H1 (cell line): ENCODE results near the gene MRPL9. TPM values are rescaled to one million over a fixed set of nuclear protein-coding genes. Genes with fewer than 3 reads are reported as not detected.

Source experiments
- CTCF ChIA-PET: fragments of 300-600 bp; sonication (Branson Sonifier 250); formaldehyde crosslinking; loops from one replicate; lab custom pipeline; 2021; ENCODE audit not compliant: partially characterized antibody; lab: Charles Lee
- POLR2A ChIA-PET: fragments of 300-600 bp; sonication (Branson Sonifier 250); formaldehyde crosslinking; loops from one replicate; lab custom pipeline; 2021; ENCODE audit warnings: inconsistent platforms; ENCODE audit not compliant: partially characterized antibody; lab: Charles Lee
- DNase-seq, 2 experiments: peaks; one replicate each; pipeline versions ENCODE4 v3.0.0 to v3.0.0-alpha.2; 2010 to 2022; ENCODE audit warnings: low spot score in 2 of 2, low read depth in 1 of 2, mixed read lengths in 1 of 2
- FAIRE-seq: peaks from 2 replicates; lab custom pipeline; 2011; peaks lifted over from hg19 to GRCh38; lab: Jason Lieb, UNC
- H2AFZ ChIP-seq: 2 replicates; pipeline ENCODE4 v1.8.1; 2012; ENCODE audit warnings: low read length, inconsistent platforms
- H2AK5ac ChIP-seq: 2 replicates; pipeline ENCODE4 v1.6.1; 2013; ENCODE audit warnings: low read depth, low read length
- H2BK120ac ChIP-seq: replicated peaks from 2 replicates; pipeline ENCODE3; 2013; ENCODE audit warnings: low read depth, low read length, inconsistent platforms
- H2BK12ac ChIP-seq: 2 replicates; pipeline ENCODE4 v1.6.1; 2013; ENCODE audit warnings: low read depth, low read length
- H2BK15ac ChIP-seq: 2 replicates; pipeline ENCODE4 v1.6.1; 2013; ENCODE audit warnings: low read length
- H2BK20ac ChIP-seq: 2 replicates; pipeline ENCODE4 v1.6.1; 2013; ENCODE audit warnings: low read length
- H2BK5ac ChIP-seq: 2 replicates; pipeline ENCODE4 v1.6.1; 2013; ENCODE audit warnings: low read depth, low read length
- H3K14ac ChIP-seq: 2 replicates; pipeline ENCODE4 v1.6.1; 2013; ENCODE audit warnings: inconsistent platforms; ENCODE audit not compliant: insufficient read length
- H3K18ac ChIP-seq: 2 replicates; pipeline ENCODE4 v1.6.1; 2013; ENCODE audit warnings: low read length; ENCODE audit errors: extremely low read depth
- H3K23ac ChIP-seq: 2 replicates; pipeline ENCODE4 v1.6.1; 2013; ENCODE audit warnings: inconsistent platforms; ENCODE audit not compliant: insufficient read length
- H3K23me2 ChIP-seq: 2 replicates; pipeline ENCODE4 v1.6.1; 2013; ENCODE audit warnings: low read depth, low read length
- H3K27ac ChIP-seq: 2 replicates; pipeline ENCODE4 v1.6.1; 2011; ENCODE audit warnings: low read depth, low read length, inconsistent platforms
- H3K27me3 ChIP-seq, 4 experiments: replicated peaks in 1 of 4; 1 replicate in 1 of 4; 2 replicates in 3 of 4; pipeline versions ENCODE4 v1.6.1 to v1.8.1; 2011 to 2013; ENCODE audit warnings: low read length in 3 of 4, mild to moderate bottlenecking in 3 of 4, inconsistent platforms in 2 of 4, mixed read lengths in 2 of 4, moderate library complexity in 1 of 4; ENCODE audit not compliant: control insufficient read depth in 3 of 4, insufficient read depth in 3 of 4; ENCODE audit errors: extremely low read depth in 1 of 4
- H3K36me3 ChIP-seq, 4 experiments: 2 replicates each; pipeline versions ENCODE4 v1.6.1 to v1.8.1; 2011 to 2013; ENCODE audit warnings: mild to moderate bottlenecking in 4 of 4, low read length in 3 of 4, moderate library complexity in 2 of 4, control low read depth in 1 of 4, inconsistent platforms in 1 of 4; ENCODE audit not compliant: insufficient read depth in 4 of 4, control insufficient read depth in 2 of 4
- H3K4ac ChIP-seq: replicated peaks from 2 replicates; pipeline ENCODE3; 2013; ENCODE audit warnings: low read length, low read depth, mixed read lengths, inconsistent platforms; ENCODE audit not compliant: insufficient read length
- H3K4me1 ChIP-seq, 4 experiments: replicated peaks in 1 of 4; 1 replicate in 1 of 4; 2 replicates in 3 of 4; pipeline versions ENCODE4 v1.6.1 to v1.8.1; 2011 to 2013; ENCODE audit warnings: low read length in 3 of 4, inconsistent platforms in 2 of 4, mixed read lengths in 1 of 4; ENCODE audit not compliant: insufficient read depth in 4 of 4, control insufficient read depth in 3 of 4
- H3K4me2 ChIP-seq, 2 experiments: 2 replicates each; pipeline versions ENCODE4 v1.6.1 to v1.8.1; 2011 to 2013; ENCODE audit warnings: low read depth in 2 of 2, low read length in 2 of 2, control low read depth in 1 of 2, inconsistent platforms in 1 of 2, mild to moderate bottlenecking in 1 of 2; ENCODE audit not compliant: insufficient read depth in 1 of 2
- H3K4me3 ChIP-seq, 4 experiments: fragments of 200-600, 300-600 bp in 1 of 4; sonication (generic), shearing (Covaris generic), sonication (Bioruptor Twin) in 1 of 4; 2 replicates each; pipeline versions ENCODE4 v1.5.1 to v1.8.1; 2011 to 2016; ENCODE audit warnings: low read length in 4 of 4, low read depth in 3 of 4, control low read depth in 2 of 4, inconsistent platforms in 2 of 4, mild to moderate bottlenecking in 2 of 4, mixed read lengths in 1 of 4, moderate library complexity in 1 of 4; ENCODE audit not compliant: insufficient read depth in 2 of 4; ENCODE audit errors: extremely low read depth in 1 of 4
- H3K56ac ChIP-seq: replicated peaks from 2 replicates; pipeline ENCODE3; 2013; ENCODE audit warnings: low read depth, mild to moderate bottlenecking, mixed read lengths, low read length, inconsistent platforms; ENCODE audit not compliant: insufficient read length
- H3K79me1 ChIP-seq: 2 replicates; pipeline ENCODE4 v1.6.1; 2013; ENCODE audit warnings: low read depth, low read length, control low read depth
- H3K79me2 ChIP-seq, 2 experiments: 2 replicates each; pipeline versions ENCODE4 v1.6.1 to v1.8.1; 2012 to 2013; ENCODE audit warnings: low read length in 2 of 2, mild to moderate bottlenecking in 2 of 2, inconsistent platforms in 1 of 2; ENCODE audit not compliant: insufficient read depth in 2 of 2, control insufficient read depth in 1 of 2
- H3K9ac ChIP-seq, 4 experiments: replicated peaks in 1 of 4; 1 replicate in 1 of 4; 2 replicates in 3 of 4; pipeline versions ENCODE4 v1.6.1 to v1.8.1; 2011 to 2013; ENCODE audit warnings: low read depth in 3 of 4, low read length in 3 of 4, control low read depth in 2 of 4, mild to moderate bottlenecking in 2 of 4, moderate library complexity in 2 of 4, inconsistent platforms in 1 of 4; ENCODE audit errors: extremely low read depth in 1 of 4
- H3K9me3 ChIP-seq, 2 experiments: 2 replicates each; pipeline versions ENCODE4 v1.6.1 to v1.8.1; 2012 to 2013; ENCODE audit warnings: mild to moderate bottlenecking in 2 of 2, moderate library complexity in 2 of 2, control low read depth in 1 of 2, inconsistent platforms in 1 of 2, low read depth in 1 of 2, low read length in 1 of 2, mixed read lengths in 1 of 2; ENCODE audit not compliant: insufficient read depth in 2 of 2
- H4K20me1 ChIP-seq, 2 experiments: replicated peaks in 1 of 2; 2 replicates each; pipeline versions ENCODE3 to v1.8.1; 2011 to 2013; ENCODE audit warnings: inconsistent platforms in 2 of 2, low read length in 2 of 2, mild to moderate bottlenecking in 1 of 2; ENCODE audit not compliant: insufficient read depth in 2 of 2, control insufficient read depth in 1 of 2
- H4K5ac ChIP-seq: 2 replicates; pipeline ENCODE4 v1.6.1; 2013; ENCODE audit warnings: low read length, low read depth, mixed read lengths, inconsistent platforms; ENCODE audit not compliant: insufficient read length
- H4K8ac ChIP-seq: 2 replicates; pipeline ENCODE4 v1.8.0; 2013; ENCODE audit warnings: mild to moderate bottlenecking, moderate library complexity, low read length, inconsistent platforms; ENCODE audit not compliant: insufficient read depth; ENCODE audit errors: extremely low read depth
- H4K91ac ChIP-seq: replicated peaks from 2 replicates; pipeline ENCODE3; 2013; ENCODE audit warnings: low read length, mixed read lengths, inconsistent platforms; ENCODE audit not compliant: insufficient read length
- EP300 ChIP-seq, 2 experiments: IDR thresholded peaks; 1 replicate in 1 of 2; 2 replicates in 1 of 2; pipeline ENCODE4 v1.6.1; 2011 to 2012; ENCODE audit warnings: low read depth in 2 of 2, low read length in 2 of 2, mild to moderate bottlenecking in 2 of 2, borderline replicate concordance in 1 of 2, inconsistent platforms in 1 of 2, moderate library complexity in 1 of 2
- HDAC2 ChIP-seq, 2 experiments: fragments of 300-600 bp in 1 of 2; sonication (generic) in 1 of 2; IDR thresholded peaks; 2 replicates each; pipeline ENCODE4 v1.6.1; 2011 to 2012; ENCODE audit warnings: low read depth in 2 of 2, low read length in 2 of 2, mild to moderate bottlenecking in 2 of 2, moderate library complexity in 2 of 2, borderline replicate concordance in 1 of 2, inconsistent platforms in 1 of 2
- JUND ChIP-seq: IDR thresholded peaks from 2 replicates; pipeline ENCODE4 v1.6.1; 2011; ENCODE audit warnings: mild to moderate bottlenecking, improper control_type of control experiment, low read length
- KDM1A ChIP-seq: fragments of 200-600, 300-600 bp; sonication (generic); IDR thresholded peaks from 2 replicates; pipeline ENCODE4 v1.7.1; 2016; ENCODE audit warnings: mild to moderate bottlenecking, low read length, borderline replicate concordance
- PHF8 ChIP-seq: fragments of 200-600 bp; sonication (generic); conservative IDR thresholded peaks from 2 replicates; pipeline ENCODE4 v1.7.1; 2012; ENCODE audit warnings: low read depth, mild to moderate bottlenecking, inconsistent platforms, low read length, moderate library complexity
- POLR2AphosphoS5 ChIP-seq: IDR thresholded peaks from 2 replicates; pipeline ENCODE4 v1.6.1; 2011; ENCODE audit warnings: low read depth, low read length
- SP1 ChIP-seq: IDR thresholded peaks from 2 replicates; pipeline ENCODE4 v1.6.1; 2011; ENCODE audit warnings: low read depth, low read length
- SP2 ChIP-seq: IDR thresholded peaks from 2 replicates; pipeline ENCODE4 v1.6.1; 2012; ENCODE audit warnings: mild to moderate bottlenecking, low read length, inconsistent platforms
- SUZ12 ChIP-seq: fragments of 200-600 bp; sonication (generic); IDR thresholded peaks from 2 replicates; pipeline ENCODE4 v1.6.1; 2012; ENCODE audit warnings: mild to moderate bottlenecking, inconsistent platforms, low read length, moderate library complexity, mixed read lengths
- TAF1 ChIP-seq: IDR thresholded peaks from 2 replicates; pipeline ENCODE4 v1.6.1; 2011; ENCODE audit warnings: mild to moderate bottlenecking, low read depth, low read length
- TEAD4 ChIP-seq: IDR thresholded peaks from 2 replicates; pipeline ENCODE4 v1.6.1; 2012; ENCODE audit warnings: low read depth, low read length, inconsistent platforms, mixed read lengths
- ZNF274 ChIP-seq: IDR thresholded peaks from 2 replicates; pipeline ENCODE4 v1.7.0; 2012; ENCODE audit warnings: low read length, borderline replicate concordance; ENCODE audit errors: extremely low read depth
- WGBS, 2 experiments: shearing (Covaris generic) in 1 of 2; methylation state at CpG; one replicate each; pipeline versions ENCODE4 v1.1.6 to v1.1.7; 2013 to 2015; ENCODE audit warnings: low lambda C conversion rate in 2 of 2, mixed read lengths in 2 of 2, inconsistent platforms in 1 of 2, low coverage in 1 of 2, missing lambda C conversion rate in 1 of 2; ENCODE audit not compliant: insufficient replicate concordance in 2 of 2, insufficient coverage in 1 of 2, insufficient read length in 1 of 2; ENCODE audit errors: extremely low coverage in 1 of 2, missing lambda C conversion rate in 1 of 2; 5-methylcytosine and 5-hydroxymethylcytosine counted together
- polyA plus RNA-seq, 7 experiments: library from polyadenylated mRNA; depleted of rRNA in 3 of 7; stranded (reverse) in 5 of 7; unstranded in 2 of 7; fragments of >200 nt in 5 of 7; fragments of 200-250 nt in 2 of 7; gene quantifications; 1 replicate in 5 of 7; 2 replicates in 1 of 7; 4 replicates in 1 of 7; pipeline versions ENCODE4 v1.2.1 to v1.2.3, GENCODE V29; 2011 to 2013; ENCODE audit warnings: missing spikeins in 2 of 7, mixed read lengths in 2 of 7
- total RNA-seq: library from RNA; stranded (reverse); fragmentation: NEBNext Ultra II Directional; extraction: Animal tissue kit (Norgen Biotek cat#: 25700); gene quantifications from 2 replicates; pipeline ENCODE4 v1.2.1, GENCODE V29; 2021
- TF ChIP-seq, protein P1 (sequence below): IDR thresholded peaks from 2 replicates; pipeline ENCODE4 v1.6.1; 2012; ENCODE audit warnings: low read length, inconsistent platforms

Gene MRPL9
- total and polyA plus RNA-seq, 2 of the 8 experiments (the other 6 are each of a cell fraction or from before 2014, with no cell fraction given): 74.9 to 113 TPM

DNA sequence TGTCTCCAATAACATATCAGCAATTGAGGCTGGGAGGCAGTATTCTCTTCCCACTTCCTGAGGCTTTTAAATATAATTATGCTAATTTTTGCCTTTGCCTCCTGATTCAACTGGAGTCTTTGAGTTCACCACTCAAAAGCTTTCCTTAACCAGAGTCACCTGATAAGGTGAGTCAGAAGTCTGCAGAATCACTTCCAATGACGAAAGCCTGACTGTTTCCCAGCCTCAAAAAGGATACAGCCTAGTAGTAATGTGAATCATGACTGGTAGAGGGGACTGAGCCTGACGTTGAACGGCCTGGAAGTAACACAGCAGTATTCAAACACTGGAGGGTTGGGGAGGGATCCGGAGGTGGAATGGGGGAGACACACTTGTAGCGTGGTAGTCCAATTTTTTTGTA is 10.4 kb upstream of the MRPL9 start:
- H3K9ac ChIP-seq: no peak overlapping the region
- H3K4me1 ChIP-seq: no peaks in the 10 kb centered on the region
- no peaks in the 10 kb centered on the region for H3K23me2 ChIP-seq
- H4K5ac ChIP-seq: no peak overlapping the region
- H3K27ac ChIP-seq: no peak overlapping the region
- POLR2A ChIA-PET: interaction anchor here (1.5 kb wide), 1 partner anchor 14 kb away, joined by 5 read pairs; no protein-coding TSS in a partner anchor
- DNase-seq: no peak
- CTCF ChIA-PET: no interaction called here
- no peak overlapping the region for H4K91ac ChIP-seq
- H2AFZ ChIP-seq: no peak overlapping the region
- H3K56ac ChIP-seq: no peak overlapping the region
- no peak overlapping the region for H3K23ac ChIP-seq
- no peak overlapping the region for H2BK15ac ChIP-seq
- H3K18ac ChIP-seq: no peak overlapping the region
- no peak overlapping the region for H2BK5ac ChIP-seq
- FAIRE-seq: no peak
- H3K4me3 ChIP-seq: no peak overlapping the region
- no peak overlapping the region for H3K14ac ChIP-seq
- WGBS, 2 experiments: 79% methylated on average over 5 of the region's 5 CpGs; no CpG with 5 or more reads in 1 of the 2 experiments
- H3K79me2 ChIP-seq: no peaks in the 10 kb centered on the region
- H3K4me2 ChIP-seq: no peak overlapping the region
- no peaks in the 10 kb centered on the region for H3K79me1 ChIP-seq
- H3K27me3 ChIP-seq: peaks cover 0 to 1% (median 0%) of the 10 kb centered on the region in 4 experiments; a peak in 1 of 7 replicates
- peaks cover 0 to 5% of the 10 kb centered on the region in 2 experiments; a peak in 2 of 4 replicates for H3K9me3 ChIP-seq
- no peak overlapping the region for H4K8ac ChIP-seq
- peaks cover 0 to 34% (median 11%) of the 10 kb centered on the region in 4 experiments; a peak in 5 of 8 replicates for H3K36me3 ChIP-seq
- H2BK120ac ChIP-seq: no peak overlapping the region
- no peak overlapping the region for H2AK5ac ChIP-seq
- no peaks in the 10 kb centered on the region for H4K20me1 ChIP-seq
- H2BK12ac ChIP-seq: no peak overlapping the region
- H3K4ac ChIP-seq: no peak overlapping the region
- no peak overlapping the region for H2BK20ac ChIP-seq
- TF ChIP-seq HDAC2 (IDR thresholded peaks at IDR 0.05; ENCODE audit: borderline replicate concordance in 1 of 2, low read depth in 2 of 2, low read length in 2 of 2) (no peak), JUND (no peak), SP2 (no peak), KDM1A (no peak), EP300 (IDR thresholded peaks at IDR 0.05; ENCODE audit: borderline replicate concordance in 1 of 2, low read depth in 2 of 2, low read length in 2 of 2) (no peak), SUZ12 (no peak), SP1 (no peak), POLR2AphosphoS5 (no peak), TEAD4 (no peak), TAF1 (no peak), ZNF274 (no peak), PHF8 (no peak)
- TF ChIP-seq, protein P1, sequence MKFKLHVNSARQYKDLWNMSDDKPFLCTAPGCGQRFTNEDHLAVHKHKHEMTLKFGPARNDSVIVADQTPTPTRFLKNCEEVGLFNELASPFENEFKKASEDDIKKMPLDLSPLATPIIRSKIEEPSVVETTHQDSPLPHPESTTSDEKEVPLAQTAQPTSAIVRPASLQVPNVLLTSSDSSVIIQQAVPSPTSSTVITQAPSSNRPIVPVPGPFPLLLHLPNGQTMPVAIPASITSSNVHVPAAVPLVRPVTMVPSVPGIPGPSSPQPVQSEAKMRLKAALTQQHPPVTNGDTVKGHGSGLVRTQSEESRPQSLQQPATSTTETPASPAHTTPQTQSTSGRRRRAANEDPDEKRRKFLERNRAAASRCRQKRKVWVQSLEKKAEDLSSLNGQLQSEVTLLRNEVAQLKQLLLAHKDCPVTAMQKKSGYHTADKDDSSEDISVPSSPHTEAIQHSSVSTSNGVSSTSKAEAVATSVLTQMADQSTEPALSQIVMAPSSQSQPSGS: no peak
